GM19043 (cell line): ENCODE measurements around the gene SERPING1.
A peak's percentile ranks its signal among the peaks of the same experiment; 100 is the strongest.
"Not testable (repeated sequence)": the region's sequence is repeated elsewhere in the genome, so short reads cannot be mapped to it uniquely, and the experiment has no call there.

ENCODE experiments used
- ATAC-seq: cut with Tn5 transposase; IDR thresholded peaks from one replicate; pipeline ENCODE4 v1.9.1; 2021; ENCODE audit warnings: low read depth; ENCODE audit not compliant: unreplicated experiment

The SERPING1 gene

GRCh38 chr11:57650739-57651090 is 53.2 kb downstream of the SERPING1 start:
- ATAC-seq: no peak

- ATAC-seq: no peak
These were observed 53.9 kb downstream of the SERPING1 start for GRCh38 chr11:57651408-57651807.

DNA sequence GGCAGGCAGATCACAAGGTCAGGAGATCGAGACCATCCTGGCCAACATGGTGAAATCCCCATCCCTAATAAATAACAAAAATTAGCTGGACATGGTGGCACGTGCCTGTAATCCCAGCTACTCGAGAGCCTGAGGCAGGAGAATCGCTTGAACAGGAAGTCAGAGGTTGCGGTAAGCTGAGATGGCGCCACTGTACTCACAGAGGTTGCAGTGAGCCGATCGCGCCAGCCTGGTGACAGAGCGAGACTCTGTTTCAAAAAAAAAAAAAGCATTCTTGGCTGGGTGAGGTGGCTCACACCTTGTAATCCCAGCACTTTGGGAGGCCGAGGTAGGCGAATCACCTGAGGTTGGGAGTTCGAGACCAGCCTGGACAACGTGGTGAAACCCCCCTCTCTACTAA is 54.7 kb downstream of the SERPING1 start:
- ATAC-seq: not testable (repeated sequence)

- no peak for ATAC-seq
These were observed 55.2 kb downstream of the SERPING1 start for GRCh38 chr11:57652662-57653061.

GRCh38 chr11:57653163-57653562 is 55.7 kb downstream of the SERPING1 start:
- no peak for ATAC-seq

DNA sequence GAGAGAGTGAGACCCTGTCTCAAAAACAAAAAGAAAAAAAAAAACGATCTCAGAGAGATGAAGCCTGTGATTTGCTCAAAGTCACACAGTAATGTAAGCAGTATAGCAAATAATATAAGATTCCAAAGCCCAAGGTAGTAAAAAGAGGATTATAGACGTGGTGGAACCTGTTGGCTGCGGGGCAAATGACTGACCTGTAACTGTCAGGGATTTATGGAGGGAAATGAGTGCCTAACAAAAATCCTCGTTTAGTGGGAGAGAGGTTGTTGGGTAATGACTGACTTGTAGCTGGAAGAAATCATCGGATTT is 59.4 kb downstream of the SERPING1 start:
- no peak for ATAC-seq

DNA sequence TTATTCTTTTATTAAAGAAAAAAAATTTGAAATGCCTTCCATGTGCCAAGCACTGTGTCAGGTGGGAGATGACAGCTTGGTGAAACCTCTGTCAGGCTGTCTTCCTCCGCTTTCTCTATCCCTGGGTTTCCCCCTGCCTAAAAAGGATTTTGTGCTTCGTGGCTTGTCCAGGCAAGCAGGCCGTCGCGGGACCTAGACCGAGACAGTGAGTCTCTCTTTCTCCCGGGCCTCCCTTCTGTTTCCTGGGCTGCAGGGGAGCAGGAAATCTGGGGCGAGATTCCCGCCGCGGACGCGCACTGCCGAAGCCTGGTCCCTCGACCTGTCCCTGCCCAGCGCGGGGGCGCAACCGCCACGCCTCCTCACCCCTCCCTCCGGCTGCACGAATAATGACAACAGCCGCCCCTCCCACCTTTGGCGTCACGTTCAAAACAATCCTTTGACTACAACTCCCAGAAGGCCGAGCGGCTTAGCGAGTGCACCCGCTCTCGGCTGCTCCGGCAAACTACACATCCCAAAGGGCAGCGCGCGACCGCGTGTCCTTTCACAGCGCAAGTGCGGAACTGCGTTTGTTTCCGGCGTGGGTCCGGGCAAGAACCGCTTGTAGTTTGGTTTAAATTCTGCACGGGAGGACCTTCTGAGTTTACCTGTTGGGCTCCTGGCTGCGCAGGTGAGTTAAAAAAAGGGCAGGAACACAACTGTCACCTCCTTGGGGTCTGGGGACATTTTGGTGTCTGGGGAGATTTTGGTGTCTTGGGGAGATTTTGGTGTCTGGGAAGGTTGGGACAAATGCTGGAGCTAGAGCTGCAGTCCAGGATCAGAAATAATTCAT is 59.9 kb downstream of the SERPING1 start, which contains the start of gene CLP1:
Gene CLP1, plus strand, starts transcription at position 569 of the 829 bp plus-strand sequence. CDS start 1,715 bp downstream, outside the sequence.
- peak; percentile 99 for ATAC-seq

DNA sequence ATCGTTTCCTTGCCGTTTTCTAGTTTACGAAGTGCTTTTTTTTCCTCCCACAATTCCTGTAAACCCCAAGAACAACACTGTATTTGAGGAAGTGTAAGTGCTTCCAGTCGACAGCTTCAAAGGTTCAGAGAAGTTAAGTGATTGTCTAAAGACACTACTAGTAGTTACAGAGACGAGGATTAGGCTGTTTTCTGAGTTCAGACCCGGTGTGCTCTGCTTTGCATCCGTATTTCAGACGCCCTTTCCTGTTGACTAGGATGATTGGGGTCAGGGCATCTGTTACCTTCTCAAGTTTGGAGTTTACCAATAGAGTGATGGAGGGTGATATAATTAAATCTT is 60.5 kb downstream of the SERPING1 start:
- ATAC-seq: no peak

DNA sequence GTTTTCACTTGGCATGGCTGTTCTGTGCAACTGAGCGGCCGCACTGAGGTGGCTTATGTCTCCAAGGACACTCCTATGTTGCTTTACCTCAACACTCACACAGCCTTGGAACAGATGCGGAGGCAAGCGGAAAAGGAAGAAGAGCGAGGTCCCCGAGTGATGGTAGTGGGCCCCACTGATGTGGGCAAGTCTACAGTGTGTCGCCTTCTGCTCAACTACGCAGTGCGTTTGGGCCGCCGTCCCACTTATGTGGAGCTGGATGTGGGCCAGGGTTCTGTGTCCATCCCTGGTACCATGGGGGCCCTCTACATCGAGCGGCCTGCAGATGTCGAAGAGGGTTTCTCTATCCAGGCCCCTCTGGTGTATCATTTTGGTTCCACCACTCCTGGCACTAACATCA is 62.2 kb downstream of the SERPING1 start:
- no peak for ATAC-seq

DNA sequence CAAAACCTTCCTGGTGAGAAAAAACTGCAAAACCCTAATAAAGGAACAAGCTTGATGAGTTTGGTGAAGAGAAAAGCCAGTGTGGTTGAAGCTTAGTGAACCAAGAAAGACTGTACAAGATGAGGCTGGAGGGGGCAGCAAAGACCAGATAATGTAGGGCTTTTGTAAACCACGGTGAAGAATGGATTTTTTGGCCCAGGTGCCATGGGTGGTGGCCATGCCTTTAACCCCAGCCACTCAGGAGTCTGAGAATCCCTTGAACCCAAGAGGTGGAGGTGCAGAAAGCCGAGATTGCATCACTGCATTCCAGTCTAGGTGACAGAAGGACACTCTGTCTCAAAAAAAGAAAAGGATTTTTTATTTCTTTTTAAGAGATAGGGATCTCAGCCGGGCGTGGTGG is 65.4 kb downstream of the SERPING1 start:
- ATAC-seq: no peak

- ATAC-seq: no peak
These were observed 66.5 kb downstream of the SERPING1 start for GRCh38 chr11:57663975-57664374.
